SK-N-SH treated with all-trans-retinoic acid at 6 μM for 48 hours (cell line): ENCODE measurements around the gene DNTTIP2.

Experiments
- ATAC-seq: fragments of 200-7000 bp; cut with Tn5 transposase; 3 replicates; pipeline ENCODE4 v1.9.1; 2020; ENCODE audit warnings: mild to moderate bottlenecking, moderate library complexity
- BACH2 ChIP-seq: fragments of 250-450 bp; sonication (Bioruptor Pico); IDR thresholded peaks from 2 replicates; pipeline ENCODE4 v1.9.0; 2021; ENCODE audit warnings: mild to moderate bottlenecking, borderline replicate concordance
- CREB5 ChIP-seq: fragments of 250-450 bp; sonication (Bioruptor Pico); IDR thresholded peaks from 2 replicates; pipeline ENCODE4 v1.5.1; 2020; ENCODE audit warnings: low read depth, mild to moderate bottlenecking, moderate library complexity
- CSDC2 ChIP-seq: fragments of 250-450 bp; sonication (Bioruptor Pico); IDR thresholded peaks from 2 replicates; pipeline ENCODE4 v1.5.0; 2020; ENCODE audit warnings: mild to moderate bottlenecking, moderate library complexity
- CSRNP3 ChIP-seq: fragments of 250-450 bp; sonication (Bioruptor Pico); IDR thresholded peaks from 2 replicates; pipeline ENCODE4 v1.5.1; 2021; ENCODE audit warnings: mild to moderate bottlenecking, moderate library complexity
- ESRRG ChIP-seq: fragments of 250-450 bp; sonication (Bioruptor Pico); IDR thresholded peaks from 2 replicates; pipeline ENCODE4 v1.6.1; 2021; ENCODE audit warnings: mild to moderate bottlenecking
- ISL1 ChIP-seq: fragments of 250-450 bp; sonication (Bioruptor Pico); IDR thresholded peaks from 2 replicates; pipeline ENCODE4 v2.1.2; 2022; ENCODE audit warnings: mild to moderate bottlenecking, moderate library complexity
- OSR1 ChIP-seq: fragments of 250-450 bp; sonication (Bioruptor Pico); IDR thresholded peaks from 2 replicates; pipeline ENCODE4 v1.8.0; 2022; ENCODE audit warnings: moderate library complexity, mild to moderate bottlenecking, inconsistent platforms
- PATZ1 ChIP-seq: fragments of 250-450 bp; sonication (Bioruptor Pico); IDR thresholded peaks from 2 replicates; pipeline ENCODE4 v1.8.0; 2020; ENCODE audit warnings: mild to moderate bottlenecking, moderate library complexity, borderline replicate concordance
- POU6F1 ChIP-seq: fragments of 250-450 bp; sonication (Bioruptor Pico); IDR thresholded peaks from 2 replicates; pipeline ENCODE4 v1.8.0; 2021; ENCODE audit warnings: low read depth, mild to moderate bottlenecking, moderate library complexity, borderline replicate concordance
- RARB ChIP-seq: fragments of 250-450 bp; sonication (Bioruptor Pico); IDR thresholded peaks from 2 replicates; pipeline ENCODE4 v1.8.0; 2021; ENCODE audit warnings: mild to moderate bottlenecking, moderate library complexity
- SNAI2 ChIP-seq: fragments of 250-450 bp; sonication (Bioruptor Pico); IDR thresholded peaks from 2 replicates; pipeline ENCODE4 v1.5.0; 2020; ENCODE audit warnings: mild to moderate bottlenecking, moderate library complexity
- TCF4 ChIP-seq: fragments of 250-450 bp; sonication (Bioruptor Pico); IDR thresholded peaks from 2 replicates; pipeline ENCODE4 v1.8.0; 2021; ENCODE audit warnings: mild to moderate bottlenecking, moderate library complexity, borderline replicate concordance
- TOX ChIP-seq: fragments of 250-450 bp; sonication (Bioruptor Pico); IDR thresholded peaks from 2 replicates; pipeline ENCODE4 v1.8.0; 2021; ENCODE audit warnings: mild to moderate bottlenecking, moderate library complexity, borderline replicate concordance
- TSHZ2 ChIP-seq: fragments of 250-450 bp; sonication (Bioruptor Pico); IDR thresholded peaks from 2 replicates; pipeline ENCODE4 v1.5.0; 2020; ENCODE audit warnings: mild to moderate bottlenecking, moderate library complexity
- ZC3H10 ChIP-seq: fragments of 250-450 bp; sonication (Bioruptor Pico); IDR thresholded peaks from 2 replicates; pipeline ENCODE4 v1.5.1; 2021; ENCODE audit warnings: mild to moderate bottlenecking, moderate library complexity
- ZFP3 ChIP-seq: fragments of 250-450 bp; sonication (Bioruptor Pico); IDR thresholded peaks from 2 replicates; pipeline ENCODE4 v1.5.0; 2020; ENCODE audit warnings: mild to moderate bottlenecking, moderate library complexity
- ZFP30 ChIP-seq: fragments of 450-650 bp; formaldehyde crosslinking; IDR thresholded peaks from 2 replicates; pipeline ENCODE4 v1.5.0; 2022; ENCODE audit warnings: mild to moderate bottlenecking, moderate library complexity
- ZNF70 ChIP-seq: fragments of 450-650 bp; formaldehyde crosslinking; IDR thresholded peaks from 2 replicates; pipeline ENCODE4 v1.5.0; 2020; ENCODE audit warnings: mild to moderate bottlenecking, moderate library complexity
- ZNF8 ChIP-seq: fragments of 450-650 bp; formaldehyde crosslinking; IDR thresholded peaks from 2 replicates; pipeline ENCODE4 v1.5.0; 2020; ENCODE audit warnings: mild to moderate bottlenecking, moderate library complexity

The DNTTIP2 gene

GRCh38 chr1:93904228-93904627, 25.2 kb upstream of the DNTTIP2 start:
- no peak for TF ChIP-seq OSR1 (CRISPR knock-in tag)
- no peak for TF ChIP-seq POU6F1
- no peak for TF ChIP-seq PATZ1 (CRISPR knock-in tag)
- no peak for TF ChIP-seq ZNF8
- TF ChIP-seq ZNF70, result no peak
- TF ChIP-seq CREB5, result no peak
- TF ChIP-seq ISL1 (CRISPR knock-in tag), result no peak
- no peak for TF ChIP-seq TOX (CRISPR knock-in tag)
- TF ChIP-seq SNAI2 (CRISPR knock-in tag), result no peak
- no peak for TF ChIP-seq ESRRG (CRISPR knock-in tag)
- no peak for TF ChIP-seq ZC3H10 (CRISPR knock-in tag)
- TF ChIP-seq CSRNP3 (CRISPR knock-in tag), result no peak
- no peak for TF ChIP-seq BACH2 (CRISPR knock-in tag)
- TF ChIP-seq TCF4 (CRISPR knock-in tag), result no peak
- no peak for TF ChIP-seq TSHZ2 (CRISPR knock-in tag)
- TF ChIP-seq, all 23 proteins: peak for 0
- ATAC-seq, result no peak

- no peak for ATAC-seq
- no peak for TF ChIP-seq CREB5
- no peak for TF ChIP-seq BACH2 (CRISPR knock-in tag)
- TF ChIP-seq ESRRG (CRISPR knock-in tag), result no peak
- TF ChIP-seq ZFP3 (CRISPR knock-in tag), result no peak
- TF ChIP-seq ZNF70, result no peak
- no peak for TF ChIP-seq SNAI2 (CRISPR knock-in tag)
- TF ChIP-seq RARB (CRISPR knock-in tag), result no peak
- no peak for TF ChIP-seq TOX (CRISPR knock-in tag)
- no peak for TF ChIP-seq TCF4 (CRISPR knock-in tag)
Measured at GRCh38 chr1:93900723-93901504, 21.9 kb upstream of the DNTTIP2 start.

- ATAC-seq, result no peak
- TF ChIP-seq SNAI2 (CRISPR knock-in tag) (no peak), BACH2 (CRISPR knock-in tag) (no peak), CREB5 (no peak), ISL1 (CRISPR knock-in tag) (no peak), ZNF70 (no peak), RARB (CRISPR knock-in tag) (no peak), POU6F1 (no peak), PATZ1 (CRISPR knock-in tag) (no peak), ESRRG (CRISPR knock-in tag) (no peak), ZFP30 (no peak), CSDC2 (no peak)
Measured at GRCh38 chr1:93899543-93900207, 20.7 kb upstream of the DNTTIP2 start.
